ENCODE results near the gene TOMM34.

Gene TOMM34

DNA sequence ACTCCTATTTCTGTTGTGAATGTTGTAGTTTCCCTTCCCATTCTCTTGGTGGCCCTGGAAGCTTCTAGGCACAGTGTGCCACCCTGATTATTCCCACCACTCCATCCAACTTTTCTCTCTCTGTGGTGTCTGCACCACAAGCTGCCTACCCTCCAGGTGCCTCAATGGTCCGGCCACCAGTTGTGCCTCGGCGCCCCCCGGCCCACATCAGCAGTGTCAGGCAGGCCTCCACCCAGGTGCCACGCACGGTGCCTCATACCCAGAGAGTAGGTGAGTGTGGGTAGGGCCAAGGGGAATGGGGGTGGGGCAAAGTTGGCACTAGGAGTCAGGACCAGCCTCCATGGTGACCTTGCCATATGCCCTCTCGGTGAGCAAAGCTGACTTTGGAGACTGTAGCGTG, 27.3 kb downstream of the TOMM34 start:
- no peak for DNase-seq (ENCODE audit: low spot score)

DNA sequence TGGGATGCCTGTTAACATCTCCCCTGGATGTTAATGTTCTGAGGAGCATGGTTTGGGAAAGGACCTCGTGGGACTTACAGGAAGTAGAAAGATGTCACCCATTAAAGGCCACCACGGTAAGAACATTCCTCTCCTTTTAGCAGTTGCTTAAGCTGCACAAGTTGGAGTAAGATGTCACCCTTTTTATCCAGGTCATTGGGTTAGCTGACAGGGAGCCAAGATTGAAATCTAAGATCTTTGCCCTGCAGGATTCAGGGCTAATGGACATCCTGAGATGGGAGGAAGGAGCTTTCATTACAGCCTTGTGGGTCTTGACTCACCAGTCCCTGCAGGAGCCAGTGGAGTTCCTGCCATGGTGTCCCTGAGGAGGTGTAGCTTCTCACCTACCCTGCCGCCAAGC, 28.3 kb downstream of the TOMM34 start:
- no peak for DNase-seq (ENCODE audit: low spot score)

DNA sequence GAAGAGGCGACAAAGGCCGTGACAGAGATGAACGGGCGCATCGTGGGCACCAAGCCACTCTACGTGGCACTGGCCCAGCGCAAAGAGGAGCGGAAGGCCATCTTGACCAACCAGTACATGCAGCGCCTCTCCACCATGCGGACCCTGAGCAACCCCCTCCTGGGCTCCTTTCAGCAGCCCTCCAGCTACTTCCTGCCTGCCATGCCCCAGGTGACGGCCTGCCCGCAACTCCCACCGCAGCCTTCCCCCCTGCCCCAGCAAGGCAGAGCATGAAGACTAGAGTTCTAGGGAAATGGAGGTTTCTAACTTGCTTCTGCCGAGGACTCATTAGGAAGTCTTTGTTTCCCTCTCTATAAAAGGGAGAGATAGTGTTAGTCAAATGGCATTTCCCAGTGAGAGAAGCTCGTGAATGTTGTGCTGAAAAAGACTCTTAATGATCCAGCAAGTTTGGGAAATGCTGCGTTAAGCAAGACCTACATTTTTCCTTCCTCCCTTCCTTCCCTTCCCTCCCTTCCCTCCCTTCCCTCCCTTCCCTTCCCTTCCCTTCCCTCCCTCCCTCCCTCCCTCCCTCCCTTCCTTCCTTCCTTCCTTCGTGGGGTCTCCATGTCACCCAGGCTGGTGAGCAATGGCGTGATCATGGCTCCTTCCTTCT, 29.6 kb downstream of the TOMM34 start:
- no peak for DNase-seq (ENCODE audit: low spot score)

DNA sequence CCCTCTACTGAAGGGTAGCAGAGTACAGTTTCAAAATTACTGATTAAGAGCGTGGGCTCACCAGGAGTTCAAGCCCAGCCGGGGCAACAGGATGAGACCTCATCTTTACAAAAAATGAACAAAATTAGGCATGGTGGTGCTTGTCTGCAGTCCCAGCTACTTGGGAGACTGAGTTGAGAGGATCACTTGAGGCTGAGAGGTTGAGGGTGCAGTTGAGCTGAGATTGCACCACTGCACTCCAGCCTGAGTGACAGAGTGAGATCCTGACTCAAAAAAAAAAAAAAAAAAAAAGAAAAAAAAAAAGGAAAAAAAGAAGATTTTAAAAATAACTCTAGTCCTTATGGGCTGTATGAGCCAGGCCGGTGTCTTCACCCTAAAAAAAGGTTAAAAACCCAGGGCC, 31.6 kb downstream of the TOMM34 start:
- no peak for DNase-seq (ENCODE audit: low spot score)

DNA sequence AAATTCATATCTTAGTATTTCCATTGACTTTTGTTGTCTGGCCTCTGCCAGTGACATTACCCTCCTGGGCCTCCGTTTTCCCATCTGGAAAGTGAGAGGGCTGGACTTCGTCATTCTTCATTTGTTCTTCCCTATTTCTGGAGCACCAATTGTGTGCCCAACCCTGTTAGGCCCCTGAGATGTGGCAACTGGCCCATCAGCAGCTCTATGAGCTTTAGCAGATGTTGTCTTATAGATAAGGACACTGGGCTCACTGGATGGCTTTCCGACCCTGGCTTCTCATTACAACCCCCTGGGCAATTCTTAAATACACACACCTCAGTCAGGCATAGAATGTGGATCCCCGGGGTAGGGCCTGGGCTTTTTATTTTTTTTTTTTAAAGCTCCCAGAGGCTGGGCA, 35.7 kb downstream of the TOMM34 start:
- no peak for DNase-seq (ENCODE audit: low spot score)

DNA sequence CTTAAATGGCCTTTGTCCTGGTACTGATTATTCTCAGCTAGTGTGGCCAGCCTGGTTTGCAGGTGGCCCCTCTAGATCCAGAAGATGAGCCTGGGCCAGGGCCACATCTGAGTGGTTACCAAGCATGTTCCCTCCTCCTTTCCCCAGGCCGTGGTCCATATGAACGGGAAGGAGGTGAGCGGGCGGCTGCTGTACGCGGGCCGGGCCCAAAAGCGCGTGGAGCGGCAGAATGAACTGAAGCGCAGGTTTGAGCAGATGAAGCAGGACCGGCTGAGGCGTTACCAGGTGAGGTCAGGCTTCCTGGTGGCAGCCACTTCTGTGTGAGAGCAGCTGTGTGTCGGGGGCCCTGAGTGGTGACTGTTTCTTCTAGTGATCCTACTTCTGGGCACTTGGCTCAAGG, 38.8 kb downstream of the TOMM34 start:
- no peak for DNase-seq (ENCODE audit: low spot score)

DNA sequence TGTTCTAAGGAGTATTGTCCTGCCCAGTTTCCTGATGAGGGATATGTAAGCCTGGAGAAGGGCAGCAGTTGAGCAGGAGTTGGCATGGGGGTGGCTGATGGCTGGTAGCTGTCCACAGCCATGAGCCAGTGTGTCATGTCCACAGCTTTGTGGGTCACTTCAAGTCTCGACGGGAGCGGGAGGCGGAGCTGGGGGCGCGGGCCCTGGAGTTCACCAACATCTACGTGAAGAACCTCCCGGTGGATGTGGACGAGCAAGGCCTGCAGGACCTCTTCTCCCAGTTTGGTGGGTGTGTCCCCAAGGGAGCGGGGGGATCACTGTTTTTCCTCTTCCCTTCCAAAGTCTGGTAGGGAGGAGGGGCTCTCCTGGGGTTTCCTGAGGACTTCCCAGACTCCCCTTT, 41.4 kb downstream of the TOMM34 start:
- no peak for DNase-seq (ENCODE audit: low spot score)

DNA sequence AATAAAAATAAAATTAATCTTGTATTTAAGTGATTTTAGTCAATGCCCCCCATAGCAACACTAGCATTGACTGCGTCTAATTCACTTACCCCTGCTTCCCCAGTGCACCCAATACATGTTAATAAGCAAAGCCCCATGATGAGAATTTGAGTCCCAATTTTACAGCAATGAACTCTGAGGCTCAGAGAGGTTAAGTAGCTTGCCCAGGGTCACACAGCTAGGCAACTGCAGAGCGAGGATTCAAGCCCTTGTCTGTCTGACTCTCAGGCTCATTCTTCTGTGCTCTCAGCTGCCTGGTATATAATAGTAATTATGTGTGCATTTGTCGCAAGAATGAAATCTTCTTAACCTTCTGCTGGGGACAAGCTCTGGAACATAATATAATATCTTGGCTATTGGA, 41.9 kb downstream of the TOMM34 start:
- no peak for DNase-seq (ENCODE audit: low spot score)

DNA sequence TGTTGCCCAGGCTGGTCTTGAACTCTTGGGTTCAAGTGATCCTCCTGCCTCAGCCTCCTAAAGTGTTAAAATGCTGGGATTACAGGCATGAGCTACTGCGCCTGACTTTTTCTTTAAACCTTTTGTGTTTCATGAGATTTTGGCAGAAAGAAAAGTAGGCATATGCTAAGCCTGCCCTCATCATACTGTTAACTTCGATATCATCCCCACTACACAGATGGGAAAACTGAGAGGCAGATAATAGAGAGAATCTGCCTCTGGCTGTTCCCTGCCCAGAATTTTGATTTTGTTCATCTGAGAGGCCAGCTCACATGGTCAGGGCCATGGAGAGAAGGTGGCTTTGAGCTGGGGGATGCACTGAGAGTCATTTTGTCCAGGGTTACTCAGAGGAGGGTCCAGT, 42.8 kb downstream of the TOMM34 start:
- no peak for DNase-seq (ENCODE audit: low spot score)

DNA sequence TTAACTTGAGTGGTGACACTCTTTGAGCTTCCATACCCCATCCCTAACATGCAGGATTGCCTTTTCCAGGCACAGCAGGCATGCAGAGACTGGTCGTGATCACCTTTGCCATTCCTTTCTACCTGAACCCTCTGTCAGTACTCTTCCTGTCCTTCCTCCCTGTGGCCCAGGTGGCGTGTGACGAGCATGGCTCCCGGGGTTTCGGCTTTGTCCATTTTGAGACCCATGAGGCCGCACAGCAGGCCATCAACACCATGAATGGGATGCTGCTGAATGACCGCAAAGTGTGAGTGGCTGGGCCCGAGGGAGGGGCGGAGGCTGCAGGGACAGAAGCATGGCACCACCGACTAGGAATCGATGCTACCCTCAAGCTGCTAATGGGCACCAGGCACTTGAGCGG, 43.6 kb downstream of the TOMM34 start:
- no peak for DNase-seq (ENCODE audit: low spot score)

DNA sequence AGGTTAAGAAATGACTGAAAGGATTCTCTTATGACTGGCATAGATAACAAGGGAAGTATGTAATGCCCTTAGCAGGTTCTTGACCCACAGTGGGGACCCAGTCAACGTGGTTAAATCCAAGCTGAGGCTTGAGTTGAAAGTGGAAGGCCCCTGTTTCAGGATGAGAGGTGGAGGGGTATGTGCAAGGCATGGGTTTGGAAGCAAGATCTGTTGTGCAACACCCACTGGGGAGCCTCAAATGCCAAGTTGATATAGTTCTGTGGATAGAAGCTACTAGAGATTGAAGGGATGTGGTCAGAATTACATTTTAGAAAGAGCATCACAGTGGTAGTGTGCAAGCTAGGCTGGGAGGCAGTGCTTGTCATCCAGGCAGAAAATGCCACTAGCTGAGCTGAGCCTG, 45.3 kb downstream of the TOMM34 start:
- DNase-seq (ENCODE audit: low spot score) = no peak

DNA sequence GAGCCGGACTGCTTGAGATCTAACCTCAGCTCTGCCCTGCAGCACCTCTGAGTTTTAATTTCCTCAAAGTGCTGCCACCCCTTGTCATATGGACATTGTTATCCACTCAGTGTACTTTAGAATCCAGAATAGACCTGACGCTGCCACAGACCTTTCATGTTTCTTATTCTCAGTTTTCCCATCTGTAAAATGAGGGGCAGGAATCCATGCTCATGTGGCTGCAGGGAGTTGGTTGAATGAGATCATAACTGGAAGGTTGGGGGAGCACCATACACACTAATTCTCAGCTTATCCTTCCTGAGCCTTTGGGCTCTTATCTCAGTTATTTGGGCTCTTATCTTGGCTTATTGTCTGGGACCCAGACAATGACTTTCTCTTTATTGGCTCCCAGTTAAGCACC, 48.0 kb downstream of the TOMM34 start:
- no peak for DNase-seq (ENCODE audit: low spot score)

DNA sequence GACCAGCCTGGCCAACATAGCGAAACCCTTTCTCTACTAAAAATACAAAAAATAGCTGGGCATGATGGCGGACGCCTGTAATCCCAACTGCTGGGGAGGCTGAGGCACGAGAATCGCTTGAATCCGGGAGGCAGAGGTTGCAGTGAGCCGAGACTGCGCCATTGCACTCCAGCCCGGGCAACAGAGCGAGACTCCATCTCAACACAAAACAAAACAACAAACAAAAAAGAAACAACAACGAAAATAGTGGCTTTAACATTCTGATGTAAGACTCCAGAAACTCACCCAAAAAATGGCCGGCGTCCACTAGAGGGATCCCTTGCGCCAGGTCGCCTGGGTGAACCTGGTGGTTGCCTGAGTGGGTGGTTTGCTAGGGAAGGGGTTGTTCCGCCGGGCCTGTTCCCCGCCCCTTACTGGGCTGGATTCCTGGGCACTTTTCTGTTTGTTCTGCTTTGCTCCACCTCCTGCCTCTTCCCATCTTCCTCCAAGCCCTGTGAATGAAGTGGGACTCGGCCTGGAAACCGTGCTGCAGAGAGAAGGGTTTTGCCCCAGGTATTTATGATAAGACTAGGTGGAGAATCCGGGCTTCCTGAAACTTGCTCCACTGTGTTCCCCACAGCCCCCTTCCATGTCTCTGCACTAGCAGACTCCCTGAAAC, 48.8 kb downstream of the TOMM34 start:
- DNase-seq (ENCODE audit: low spot score) = peak; percentile 61

DNA sequence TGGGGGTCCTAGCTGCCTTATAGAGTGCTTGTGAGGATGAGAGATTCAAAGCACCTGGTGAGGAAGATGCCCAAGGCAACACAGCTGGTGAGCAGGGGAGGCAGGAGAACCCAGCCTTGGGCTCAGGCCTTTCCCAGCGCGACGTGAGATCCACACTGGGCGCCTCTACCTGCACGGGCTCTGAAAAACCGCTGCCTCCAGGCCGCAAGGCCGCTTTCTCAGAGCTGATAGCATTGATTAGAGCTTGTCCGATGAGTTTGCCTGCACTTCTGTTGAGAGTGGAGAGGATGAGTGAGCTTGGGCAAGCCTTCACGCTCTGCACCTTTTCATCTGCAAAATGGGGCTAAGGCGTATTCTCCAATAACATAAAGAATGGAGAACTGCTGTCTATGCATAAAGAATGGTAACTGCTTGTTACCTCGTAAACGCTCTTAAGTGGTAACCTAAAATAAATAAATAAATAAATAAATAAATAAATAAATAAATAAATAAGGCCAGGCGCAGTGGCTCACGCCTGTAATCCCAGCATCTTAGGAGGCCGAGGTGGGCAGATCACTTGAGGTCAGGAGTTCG, 49.4 kb downstream of the TOMM34 start:
- no peak for DNase-seq (ENCODE audit: low spot score)

DNA sequence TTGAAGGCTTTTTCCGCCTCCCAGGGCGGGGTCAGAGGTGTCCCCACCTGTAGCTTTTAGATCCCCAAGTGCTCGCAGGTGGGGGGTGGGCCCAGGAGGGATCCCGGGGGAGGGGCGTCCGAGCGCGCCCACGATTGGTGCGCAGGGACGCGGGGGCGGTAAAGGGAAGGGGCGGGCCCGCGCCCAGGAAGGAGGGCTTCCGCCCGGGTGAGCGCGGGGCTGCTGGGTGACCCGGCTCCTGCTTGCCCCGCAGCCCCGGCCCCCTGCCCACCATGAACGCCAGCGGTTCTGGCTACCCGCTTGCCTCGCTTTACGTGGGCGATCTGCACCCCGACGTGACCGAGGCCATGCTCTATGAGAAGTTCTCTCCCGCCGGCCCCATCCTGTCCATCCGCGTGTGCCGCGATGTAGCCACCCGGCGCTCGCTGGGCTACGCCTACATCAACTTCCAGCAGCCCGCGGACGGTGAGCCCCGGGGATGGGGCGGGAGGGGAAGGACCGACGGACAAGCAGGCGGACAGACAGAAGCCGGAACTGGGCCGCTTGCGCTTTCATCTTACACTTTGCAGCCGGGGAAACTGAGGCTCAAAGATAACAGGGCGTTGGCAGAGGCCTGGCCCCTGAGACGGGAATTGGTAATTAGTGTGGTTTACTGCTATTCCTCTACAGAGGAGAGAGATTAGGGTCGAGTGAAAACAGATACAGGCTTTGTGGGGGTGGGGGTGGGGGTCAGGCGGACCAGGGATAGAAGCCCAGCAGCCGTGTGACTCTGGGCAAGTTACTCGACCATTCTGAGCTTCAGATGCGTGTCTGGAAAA, 50.1 kb downstream of the TOMM34 start, which contains the start of gene PABPC1L:
PABPC1L (plus strand) TSS at position 189 of the 818 bp plus-strand sequence; CDS start at position 273, 84 bp downstream.
- DNase-seq (ENCODE audit: low spot score) = no peak

DNA sequence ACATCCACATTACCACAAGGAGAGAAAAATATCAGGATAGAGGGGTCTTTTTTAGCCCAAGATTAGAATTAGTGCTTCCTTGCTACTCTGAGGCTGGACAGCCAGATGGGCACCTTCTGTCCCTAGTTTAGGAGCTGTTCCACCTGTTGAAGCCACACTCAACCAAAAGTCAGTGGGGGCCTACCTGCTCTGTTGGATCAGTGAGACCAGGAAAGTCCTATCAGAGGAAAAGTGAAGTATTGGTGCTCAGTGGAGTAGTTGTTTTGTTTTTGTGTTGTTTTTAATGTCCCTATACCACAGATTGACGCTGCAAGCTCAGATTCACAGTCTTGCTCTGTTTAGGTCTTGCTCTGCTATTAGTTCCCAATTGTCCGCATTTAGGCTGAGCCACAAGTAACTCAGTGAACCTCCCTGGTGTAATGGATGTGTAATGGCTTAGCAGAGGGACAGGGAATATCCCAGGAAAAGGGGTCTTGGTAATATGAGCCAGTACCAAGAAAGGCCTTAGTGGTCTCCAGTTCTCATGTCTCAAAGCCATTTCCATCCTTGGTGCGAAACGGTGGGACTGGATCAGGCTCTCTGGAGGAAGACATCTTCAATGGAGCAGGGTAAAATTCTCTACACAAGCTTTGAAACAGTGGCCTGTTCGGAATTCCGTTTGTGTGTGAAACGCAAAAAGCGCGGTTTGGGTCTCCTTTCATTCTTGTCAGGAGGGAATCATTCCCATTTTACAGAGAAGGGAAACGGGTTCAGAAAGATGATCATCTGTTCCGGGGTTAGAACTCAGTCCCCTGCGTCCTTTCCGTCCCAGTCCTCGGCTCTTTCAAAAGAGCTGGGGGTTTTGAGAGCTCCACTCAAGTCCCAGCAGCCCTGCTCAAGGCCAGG, 51.0 kb downstream of the TOMM34 start:
- no peak for DNase-seq (ENCODE audit: low spot score)

DNA sequence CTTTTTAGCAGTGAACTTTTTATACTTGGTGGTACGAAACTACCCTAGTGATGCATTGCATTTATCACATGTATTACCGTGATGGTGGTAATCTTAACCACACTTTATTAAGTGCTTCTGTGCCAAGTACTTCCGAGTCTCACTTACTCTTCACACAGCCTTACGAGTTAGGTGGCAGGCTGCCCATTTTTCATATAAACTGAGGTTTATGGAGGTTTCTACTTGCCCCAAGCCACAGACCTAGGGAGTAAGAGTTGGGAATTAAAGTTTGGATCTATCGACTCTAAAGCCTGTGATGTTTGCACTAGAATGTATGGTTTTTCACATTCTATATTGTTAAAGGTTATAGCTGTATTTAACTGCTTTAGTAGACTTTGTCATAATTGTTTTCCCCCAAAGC, 55.8 kb downstream of the TOMM34 start:
- DNase-seq (ENCODE audit: low spot score) = no peak

DNA sequence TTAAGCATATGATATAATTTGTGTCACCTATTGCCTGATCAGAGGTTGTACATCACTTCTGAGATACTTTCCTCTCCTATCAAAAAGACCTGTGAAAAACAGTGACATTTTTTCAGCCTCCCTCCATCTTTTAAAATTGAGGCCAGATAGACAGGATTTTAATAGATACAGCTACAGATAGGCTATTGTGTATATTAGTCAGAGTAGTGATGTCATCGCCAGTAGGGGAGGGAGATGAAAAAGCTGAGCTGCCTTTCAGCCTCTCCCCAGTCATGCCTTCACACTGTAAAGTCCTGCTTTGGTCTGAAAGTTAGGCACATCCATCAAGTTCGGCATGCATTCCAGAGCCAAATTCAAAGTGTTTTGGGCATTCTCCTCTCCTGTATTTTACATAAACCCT, 58.2 kb downstream of the TOMM34 start:
- DNase-seq (ENCODE audit: low spot score) = no peak

DNA sequence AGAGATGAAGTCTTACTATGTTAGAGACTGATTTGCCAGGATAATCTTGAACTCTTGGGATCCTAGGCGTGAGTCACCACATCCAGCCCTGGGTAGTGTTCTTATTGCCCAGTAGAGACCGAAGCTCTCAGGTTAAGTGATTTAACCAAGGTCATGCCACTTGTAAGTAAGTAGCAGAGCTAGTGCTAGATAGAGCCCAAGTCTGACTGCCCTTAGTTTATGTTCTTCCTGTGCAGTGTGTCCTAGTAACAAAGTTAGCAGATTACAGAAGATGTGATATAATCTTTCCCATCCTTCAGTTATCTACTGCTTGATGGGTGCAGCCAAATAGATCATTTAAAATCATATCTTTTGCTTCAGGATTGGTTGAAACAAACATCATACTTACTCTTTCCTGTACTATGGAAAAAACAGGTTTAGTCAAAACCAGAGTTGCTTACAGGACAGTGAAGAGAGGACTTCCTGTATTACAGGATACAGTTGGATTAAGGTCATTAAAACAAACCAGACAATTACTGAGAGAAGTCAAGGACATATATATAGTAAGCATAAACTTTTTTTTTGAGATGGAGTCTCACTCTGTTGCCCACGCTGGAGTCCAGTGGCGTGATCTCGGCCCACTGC, 59.9 kb downstream of the TOMM34 start:
- DNase-seq (ENCODE audit: low spot score) = no peak

DNA sequence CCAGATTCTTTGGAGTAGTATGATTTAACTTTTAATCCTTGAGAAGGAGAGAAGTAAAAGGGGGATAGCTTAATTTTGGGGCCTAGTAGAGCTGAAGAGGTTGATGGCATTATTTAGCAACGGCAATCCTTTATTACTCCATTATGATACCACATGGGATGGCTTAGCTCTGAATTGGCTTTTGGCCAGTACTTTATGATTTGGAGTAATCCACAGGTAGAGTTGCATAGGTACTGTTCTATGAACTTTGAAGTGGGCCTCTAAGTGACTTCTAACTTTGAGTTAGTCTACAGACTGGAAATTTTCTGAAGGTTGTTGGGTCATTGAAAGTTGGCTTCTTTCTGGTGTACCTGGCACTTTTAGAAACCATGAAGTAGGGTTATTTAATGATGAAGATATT, 63.1 kb downstream of the TOMM34 start:
- no peak for DNase-seq (ENCODE audit: low spot score)

DNA sequence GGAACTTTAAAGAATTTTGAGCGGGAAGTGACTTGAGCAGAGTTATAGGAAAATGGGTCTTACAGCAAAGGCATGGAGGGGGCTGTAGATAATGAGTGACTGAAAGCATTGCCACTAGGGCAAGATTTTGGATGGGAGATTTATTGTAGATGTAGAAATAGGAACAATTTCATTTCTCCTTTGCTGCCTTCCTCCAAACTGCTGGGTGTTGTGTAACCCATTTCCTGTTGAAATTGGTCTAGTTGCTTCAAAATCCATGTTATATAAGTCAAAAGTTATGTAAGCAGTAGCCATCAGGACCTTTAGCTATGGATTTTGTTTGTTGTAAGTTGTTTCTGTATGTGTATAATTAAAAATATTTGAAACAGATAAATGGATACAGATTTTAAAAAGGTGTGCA, 63.6 kb downstream of the TOMM34 start:
- no peak for DNase-seq (ENCODE audit: low spot score)
